Osteocyte (in vitro differentiated cells): Measurements from ENCODE around the gene ABCG2. TPM values are rescaled to one million over a fixed set of nuclear protein-coding genes. Genes with fewer than 3 reads are reported as not detected.

Experiments
- DNase-seq: peaks from one replicate; pipeline ENCODE4 v3.0.0; 2021; ENCODE audit warnings: mixed read lengths; ENCODE audit not compliant: unreplicated experiment; ENCODE audit errors: extremely low spot score
- H3K27ac Mint-ChIP-seq: one replicate; pipeline ENCODE4 v1.8.0; 2021; ENCODE audit warnings: mild to moderate bottlenecking, mixed read lengths; ENCODE audit not compliant: unreplicated experiment
- H3K27me3 Mint-ChIP-seq: one replicate; pipeline ENCODE4 v1.8.0; 2021; ENCODE audit warnings: mixed read lengths; ENCODE audit not compliant: unreplicated experiment
- H3K36me3 Mint-ChIP-seq: one replicate; pipeline ENCODE4 v1.8.0; 2021; ENCODE audit warnings: mixed read lengths; ENCODE audit not compliant: unreplicated experiment
- H3K4me1 Mint-ChIP-seq: one replicate; pipeline ENCODE4 v1.8.0; 2021; ENCODE audit warnings: mixed read lengths; ENCODE audit not compliant: unreplicated experiment
- H3K4me3 Mint-ChIP-seq: one replicate; pipeline ENCODE4 v1.8.0; 2021; ENCODE audit warnings: mild to moderate bottlenecking, moderate library complexity, mixed read lengths; ENCODE audit not compliant: unreplicated experiment
- H3K9me3 Mint-ChIP-seq: one replicate; pipeline ENCODE4 v1.8.0; 2021; ENCODE audit warnings: mixed read lengths; ENCODE audit not compliant: unreplicated experiment
- total RNA-seq: library from RNA; stranded (reverse); gene quantifications from 2 replicates; pipeline ENCODE4 v1.2.1, GENCODE V29; 2021
- TF ChIP-seq, protein P1 (sequence below): fragments of 200-600 bp; sonication (generic); IDR thresholded peaks from 2 replicates; pipeline ENCODE4 v1.5.0; 2021; ENCODE audit warnings: antibody characterized with exemption, mild to moderate bottlenecking, moderate library complexity

Gene ABCG2
- total RNA-seq, 1 donor from 2014 or later = 0.24 TPM

DNA sequence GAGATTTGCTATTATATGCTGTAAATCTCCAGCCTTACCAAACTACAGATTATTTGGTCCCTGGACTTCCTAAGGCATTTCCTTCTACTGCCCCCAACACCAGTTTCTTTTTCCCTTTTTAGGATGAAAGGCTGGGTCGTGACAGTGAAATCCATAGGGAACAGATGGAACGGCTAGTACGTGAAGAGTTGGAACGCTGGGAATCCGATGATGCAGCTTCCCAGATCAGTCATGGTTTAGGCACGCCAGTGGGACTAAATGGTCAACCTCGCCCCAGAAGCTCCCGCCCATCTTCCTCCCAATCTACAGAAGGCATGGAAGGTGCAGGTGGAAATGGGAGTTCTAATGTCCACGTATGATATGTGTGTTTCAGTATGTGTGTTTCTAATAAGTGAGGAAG lies 83.1 kb downstream of the ABCG2 start:
- H3K4me3 Mint-ChIP-seq = no peak overlapping the region
- no peak for DNase-seq
- H3K36me3 Mint-ChIP-seq = peaks cover 53% of the 10 kb centered on the region
- H3K4me1 Mint-ChIP-seq = no peaks in the 10 kb centered on the region
- no peaks in the 10 kb centered on the region for H3K27me3 Mint-ChIP-seq
- TF ChIP-seq, protein P1, sequence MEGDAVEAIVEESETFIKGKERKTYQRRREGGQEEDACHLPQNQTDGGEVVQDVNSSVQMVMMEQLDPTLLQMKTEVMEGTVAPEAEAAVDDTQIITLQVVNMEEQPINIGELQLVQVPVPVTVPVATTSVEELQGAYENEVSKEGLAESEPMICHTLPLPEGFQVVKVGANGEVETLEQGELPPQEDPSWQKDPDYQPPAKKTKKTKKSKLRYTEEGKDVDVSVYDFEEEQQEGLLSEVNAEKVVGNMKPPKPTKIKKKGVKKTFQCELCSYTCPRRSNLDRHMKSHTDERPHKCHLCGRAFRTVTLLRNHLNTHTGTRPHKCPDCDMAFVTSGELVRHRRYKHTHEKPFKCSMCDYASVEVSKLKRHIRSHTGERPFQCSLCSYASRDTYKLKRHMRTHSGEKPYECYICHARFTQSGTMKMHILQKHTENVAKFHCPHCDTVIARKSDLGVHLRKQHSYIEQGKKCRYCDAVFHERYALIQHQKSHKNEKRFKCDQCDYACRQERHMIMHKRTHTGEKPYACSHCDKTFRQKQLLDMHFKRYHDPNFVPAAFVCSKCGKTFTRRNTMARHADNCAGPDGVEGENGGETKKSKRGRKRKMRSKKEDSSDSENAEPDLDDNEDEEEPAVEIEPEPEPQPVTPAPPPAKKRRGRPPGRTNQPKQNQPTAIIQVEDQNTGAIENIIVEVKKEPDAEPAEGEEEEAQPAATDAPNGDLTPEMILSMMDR = no peak
- peaks cover 10% of the 10 kb centered on the region for H3K9me3 Mint-ChIP-seq
- H3K27ac Mint-ChIP-seq = no peak overlapping the region

DNA sequence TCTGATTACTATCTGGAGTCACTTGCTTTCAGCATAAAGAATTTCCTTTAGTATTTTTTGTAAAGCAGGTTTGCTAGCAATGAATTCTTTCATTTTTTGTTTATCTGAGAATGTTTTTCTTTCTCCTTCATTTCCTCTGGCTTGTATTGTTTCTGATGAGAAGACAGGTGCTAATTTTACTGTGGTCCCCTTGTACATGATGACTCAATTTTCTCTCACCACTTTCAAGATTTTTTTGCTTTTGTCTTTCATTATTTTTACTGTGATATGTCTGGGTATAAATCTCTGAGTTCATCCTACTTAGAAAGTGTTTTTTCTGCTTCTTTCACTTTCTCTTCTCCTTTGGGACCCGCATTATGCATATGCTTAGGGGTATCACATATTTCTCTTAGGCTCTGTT lies 88.4 kb downstream of the ABCG2 start:
- TF ChIP-seq, protein P1 = no peak
- DNase-seq = no peak
- H3K27me3 Mint-ChIP-seq = no peaks in the 10 kb centered on the region
- no peak overlapping the region for H3K27ac Mint-ChIP-seq
- peaks cover 69% of the 10 kb centered on the region for H3K36me3 Mint-ChIP-seq
- peaks cover 3% of the 10 kb centered on the region for H3K4me1 Mint-ChIP-seq
- peaks cover 18% of the 10 kb centered on the region for H3K9me3 Mint-ChIP-seq
- no peak overlapping the region for H3K4me3 Mint-ChIP-seq

DNA sequence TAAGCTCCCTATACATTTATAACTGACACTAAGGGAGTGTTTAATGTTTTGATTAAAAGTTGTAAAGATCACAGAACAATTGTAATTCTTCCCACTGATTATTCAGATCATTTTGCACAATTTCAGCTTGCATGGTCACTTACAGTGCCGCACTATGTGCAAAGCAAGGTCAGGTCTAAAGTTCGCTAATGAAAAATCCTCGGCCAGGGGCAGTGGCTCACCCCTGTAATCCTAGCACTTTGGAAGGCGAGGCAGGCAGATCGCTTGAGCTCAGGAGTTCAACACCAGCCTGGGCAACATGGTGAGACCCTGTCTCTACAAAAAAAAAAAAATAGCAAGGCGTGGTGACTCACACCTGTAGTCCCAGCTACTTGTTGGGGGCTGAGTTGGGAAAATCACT lies 94.0 kb downstream of the ABCG2 start:
- Mint-ChIP-seq H3K4me1 (no peaks in the 10 kb centered on the region), H3K9me3 (peaks cover 7% of the 10 kb centered on the region), H3K4me3 (no peak overlapping the region), H3K36me3 (peaks cover 46% of the 10 kb centered on the region), H3K27ac (no peak overlapping the region), H3K27me3 (no peaks in the 10 kb centered on the region)
- TF ChIP-seq, protein P1 = no peak
- DNase-seq = no peak

DNA sequence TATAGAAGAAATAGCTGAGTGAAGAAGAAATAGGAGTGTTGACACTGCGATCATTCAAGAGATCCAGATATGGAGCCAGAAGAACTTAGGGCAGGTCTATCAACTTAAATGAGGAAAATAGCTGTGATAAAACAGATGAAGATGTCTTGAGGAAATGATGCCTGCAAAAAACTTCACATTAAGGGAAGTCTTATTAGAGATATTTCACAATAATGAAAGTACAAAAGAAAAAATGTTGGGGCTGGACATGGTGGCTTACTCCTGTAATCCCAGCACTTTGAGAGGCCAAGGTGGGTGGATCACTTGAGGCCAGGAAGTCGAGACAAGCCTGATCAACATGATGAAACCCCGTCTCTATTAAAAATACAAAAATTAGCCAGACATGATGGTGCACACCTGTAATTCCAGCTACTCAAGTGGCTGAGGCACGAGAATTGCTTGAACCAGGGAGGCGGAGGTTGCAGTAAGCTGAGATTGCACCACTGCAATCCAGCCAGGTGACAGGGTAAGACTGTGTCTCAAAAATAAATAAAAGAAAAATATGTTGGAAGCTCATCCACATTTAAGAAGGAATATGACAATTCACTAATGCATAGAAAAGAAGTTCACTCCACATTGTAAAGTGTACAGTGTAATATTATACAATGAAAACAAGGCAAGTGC lies 94.7 kb downstream of the ABCG2 start:
- Mint-ChIP-seq H3K36me3 (peaks cover 44% of the 10 kb centered on the region), H3K4me1 (no peaks in the 10 kb centered on the region), H3K27ac (no peak overlapping the region), H3K9me3 (peaks cover 3% of the 10 kb centered on the region), H3K4me3 (no peak overlapping the region), H3K27me3 (no peaks in the 10 kb centered on the region)
- TF ChIP-seq, protein P1 = no peak
- DNase-seq = no peak

DNA sequence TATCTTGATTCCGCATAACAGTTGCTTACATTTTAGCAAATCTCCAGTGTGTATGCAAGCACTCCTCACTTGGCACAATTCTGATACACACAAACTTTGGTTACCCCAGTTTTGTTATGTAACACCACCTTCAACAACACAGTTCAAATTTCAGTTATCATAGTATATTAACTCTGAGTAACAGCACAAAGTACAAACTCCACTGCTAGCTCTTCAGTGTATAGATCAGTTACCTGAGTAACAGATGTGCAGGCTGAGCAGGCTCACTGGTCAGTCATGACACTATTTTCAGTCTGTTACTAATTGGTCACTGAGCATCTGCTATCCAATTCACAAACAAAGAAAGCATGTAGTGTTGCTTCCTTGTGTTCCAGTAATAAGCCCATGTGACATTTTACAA lies 95.6 kb downstream of the ABCG2 start:
- Mint-ChIP-seq H3K36me3 (peaks cover 41% of the 10 kb centered on the region), H3K27me3 (no peaks in the 10 kb centered on the region), H3K27ac (no peak overlapping the region), H3K9me3 (no peaks in the 10 kb centered on the region), H3K4me1 (no peaks in the 10 kb centered on the region), H3K4me3 (no peak overlapping the region)
- DNase-seq = no peak
- TF ChIP-seq, protein P1 = no peak
